ENCODE data around the gene BDKRB1.

The BDKRB1 gene

GRCh38 chr14:96273629-96274028, 17.6 kb downstream of the BDKRB1 start:
- Histone ChIP-seq H2AFZ (ENCODE audit: low read depth) (no peak overlapping the region), H3K36me3 (ENCODE audit: insufficient read depth) (no peaks in the 10 kb centered on the region), H3K9ac (no peak overlapping the region), H3K4me1 (ENCODE audit: low read depth, poor library complexity, severe bottlenecking) (no peaks in the 10 kb centered on the region), H3K27ac (no peak overlapping the region), H3K79me2 (ENCODE audit: insufficient read depth, low read depth) (no peaks in the 10 kb centered on the region), H3K27me3 (ENCODE audit: insufficient read depth, low read depth) (no peaks in the 10 kb centered on the region), H4K20me1 (ENCODE audit: insufficient read depth) (no peaks in the 10 kb centered on the region), H3K4me3 (IDR thresholded peaks at IDR 0.05; ENCODE audit: insufficient read depth, low read depth, low read length) (no peak overlapping the region), H3K4me2 (no peak overlapping the region)
- no peak for TF ChIP-seq CTCF (conservative IDR thresholded peaks at IDR 0.05; ENCODE audit: low read depth, low read length)

GRCh38 chr14:96274122-96274521, 18.1 kb downstream of the BDKRB1 start:
- Histone ChIP-seq H2AFZ (ENCODE audit: low read depth) (no peak overlapping the region), H3K4me3 (IDR thresholded peaks at IDR 0.05; ENCODE audit: insufficient read depth, low read depth, low read length) (no peak overlapping the region), H4K20me1 (ENCODE audit: insufficient read depth) (no peaks in the 10 kb centered on the region), H3K27ac (no peak overlapping the region), H3K36me3 (ENCODE audit: insufficient read depth) (no peaks in the 10 kb centered on the region), H3K27me3 (ENCODE audit: insufficient read depth, low read depth) (no peaks in the 10 kb centered on the region), H3K4me1 (ENCODE audit: low read depth, poor library complexity, severe bottlenecking) (no peaks in the 10 kb centered on the region), H3K9ac (no peak overlapping the region), H3K4me2 (no peak overlapping the region), H3K79me2 (ENCODE audit: insufficient read depth, low read depth) (no peaks in the 10 kb centered on the region)
- TF ChIP-seq CTCF (conservative IDR thresholded peaks at IDR 0.05; ENCODE audit: low read depth, low read length), result no peak

GRCh38 chr14:96274543-96274942, 18.5 kb downstream of the BDKRB1 start:
- H2AFZ ChIP-seq (ENCODE audit: low read depth), result no peak overlapping the region

DNA sequence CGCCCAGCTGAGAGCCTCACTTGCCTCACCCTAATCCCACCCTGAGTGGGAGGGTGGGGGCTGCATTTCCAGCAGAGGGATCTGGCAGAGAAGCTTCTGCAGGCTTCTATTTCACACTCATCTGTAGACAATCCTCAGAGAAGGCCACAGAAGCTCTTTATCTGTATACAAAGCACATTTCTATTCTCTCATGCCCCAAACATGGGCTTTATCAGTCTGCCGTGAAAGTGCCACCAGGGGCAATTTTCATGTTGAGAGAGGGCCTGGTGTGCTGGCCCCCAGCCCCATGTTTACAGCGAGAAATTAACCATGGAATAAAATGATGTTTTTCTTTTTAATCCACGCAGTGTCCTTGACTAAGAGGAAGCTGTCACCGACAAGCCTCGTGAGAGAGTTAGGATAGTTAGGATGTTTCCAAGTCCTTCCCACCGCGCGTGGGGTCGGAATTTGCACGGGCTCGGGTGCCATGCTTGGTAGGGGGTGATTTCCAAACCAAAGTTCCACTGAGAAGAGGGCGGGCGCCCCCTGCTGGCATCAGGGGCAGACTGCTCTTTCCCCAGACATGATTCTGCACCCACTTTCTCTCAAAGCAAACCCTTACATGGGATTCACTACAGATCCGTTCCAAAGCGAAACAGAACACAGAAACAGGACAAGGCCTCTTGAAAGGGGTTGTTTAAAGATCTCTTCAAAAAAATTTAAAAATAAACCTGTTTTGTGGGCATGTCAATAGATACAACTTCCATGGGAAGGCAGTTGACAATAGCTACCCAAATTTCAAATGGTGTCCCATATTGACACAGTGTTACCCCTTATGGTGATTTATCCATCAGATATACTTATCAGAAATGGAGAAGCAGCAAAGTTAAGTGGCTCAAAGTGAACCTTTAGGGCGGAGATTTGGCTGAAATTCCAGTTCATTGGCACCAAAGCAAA, 19.4 kb downstream of the BDKRB1 start:
- H3K9ac ChIP-seq, result no peak overlapping the region
- H3K27ac ChIP-seq, result no peak overlapping the region
- H2AFZ ChIP-seq (ENCODE audit: low read depth), result no peak overlapping the region

More at GRCh38 chr14:96274543-96274942, 18.5 kb downstream of the BDKRB1 start:
- no peak overlapping the region for H3K9ac ChIP-seq
- no peak for TF ChIP-seq CTCF (conservative IDR thresholded peaks at IDR 0.05; ENCODE audit: low read depth, low read length)
- H4K20me1 ChIP-seq (ENCODE audit: insufficient read depth), result no peaks in the 10 kb centered on the region
- no peak overlapping the region for H3K27ac ChIP-seq
- H3K27me3 ChIP-seq (ENCODE audit: insufficient read depth, low read depth), result no peaks in the 10 kb centered on the region
- H3K4me1 ChIP-seq (ENCODE audit: low read depth, poor library complexity, severe bottlenecking), result no peaks in the 10 kb centered on the region
- no peaks in the 10 kb centered on the region for H3K36me3 ChIP-seq (ENCODE audit: insufficient read depth)
- no peaks in the 10 kb centered on the region for H3K79me2 ChIP-seq (ENCODE audit: insufficient read depth, low read depth)
- H3K4me3 ChIP-seq (IDR thresholded peaks at IDR 0.05; ENCODE audit: insufficient read depth, low read depth, low read length), result no peak overlapping the region
- no peak overlapping the region for H3K4me2 ChIP-seq

More for the DNA sequence above, 19.4 kb downstream of the BDKRB1 start:
- H3K36me3 ChIP-seq (ENCODE audit: insufficient read depth), result no peaks in the 10 kb centered on the region
- no peaks in the 10 kb centered on the region for H3K27me3 ChIP-seq (ENCODE audit: insufficient read depth, low read depth)
- peak; percentile 82 for TF ChIP-seq CTCF (conservative IDR thresholded peaks at IDR 0.05; ENCODE audit: low read depth, low read length)
- H4K20me1 ChIP-seq (ENCODE audit: insufficient read depth), result no peaks in the 10 kb centered on the region
- no peaks in the 10 kb centered on the region for H3K4me1 ChIP-seq (ENCODE audit: low read depth, poor library complexity, severe bottlenecking)
- no peak overlapping the region for H3K4me3 ChIP-seq (IDR thresholded peaks at IDR 0.05; ENCODE audit: insufficient read depth, low read depth, low read length)
- H3K79me2 ChIP-seq (ENCODE audit: insufficient read depth, low read depth), result no peaks in the 10 kb centered on the region
- no peak overlapping the region for H3K4me2 ChIP-seq
